ENCODE data around the gene ACP2.
"Not testable (repeated sequence)": the region's sequence is repeated elsewhere in the genome, so short reads cannot be mapped to it uniquely, and the experiment has no call there.

ACP2 gene

DNA sequence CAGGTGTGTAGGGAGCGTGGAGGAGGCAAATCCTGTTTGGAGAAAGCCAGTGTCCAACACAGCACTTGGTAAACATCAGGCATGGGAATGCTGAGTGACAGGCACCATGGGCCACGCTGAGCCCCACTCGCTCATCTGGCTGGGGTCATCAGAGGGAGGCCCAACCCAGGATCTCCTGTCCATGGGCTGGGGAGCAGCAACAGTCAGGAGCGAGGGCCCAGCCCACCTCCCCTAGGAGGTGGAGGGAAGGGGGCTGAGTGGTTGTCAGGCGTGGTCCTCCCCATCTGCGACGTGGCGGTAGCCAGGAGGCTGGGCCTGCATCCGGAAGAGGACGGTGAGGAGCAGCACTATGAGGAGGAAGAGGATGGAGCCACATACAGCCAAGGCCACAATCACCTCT, 8.8 kb downstream of the ACP2 start:
- no peak for DNase-seq

DNA sequence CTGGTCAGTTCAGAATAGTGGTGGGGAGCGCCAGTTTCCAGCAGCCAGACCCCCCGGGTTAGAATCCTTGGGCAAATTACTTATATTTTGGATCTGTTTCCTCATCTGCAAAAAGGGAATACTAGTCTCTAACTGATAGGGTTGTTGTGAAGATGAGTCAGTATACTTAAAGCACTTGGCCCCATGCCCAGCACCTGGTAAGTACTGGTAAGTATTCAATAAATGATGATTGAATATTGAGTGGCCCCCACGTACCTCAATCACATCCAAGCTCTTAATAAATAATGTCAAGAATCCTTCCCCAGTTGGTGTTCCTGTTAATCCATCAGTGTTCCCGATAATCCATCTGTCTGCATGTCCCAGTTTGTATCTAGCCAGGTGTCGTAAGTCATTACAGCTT, 12.1 kb downstream of the ACP2 start:
- DNase-seq = no peak

DNA sequence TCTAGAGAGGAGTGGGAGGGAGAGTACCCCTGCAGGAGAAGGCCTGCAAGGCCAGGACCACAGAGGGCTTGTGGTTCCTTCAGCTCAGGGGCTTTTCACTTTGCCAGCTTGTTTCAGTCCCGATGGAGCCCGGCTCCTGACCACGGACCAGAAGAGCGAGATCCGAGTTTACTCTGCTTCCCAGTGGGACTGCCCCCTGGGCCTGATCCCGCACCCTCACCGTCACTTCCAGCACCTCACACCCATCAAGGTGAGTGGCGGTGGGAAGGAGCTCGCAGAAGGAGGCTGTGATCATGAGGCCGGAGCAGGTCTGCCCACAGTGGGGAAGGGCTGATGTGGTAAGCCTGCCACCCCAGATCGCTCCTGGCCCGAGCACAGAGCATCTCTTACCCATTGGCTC, 13.5 kb downstream of the ACP2 start:
- no peak for DNase-seq

GRCh38 chr11:47234669-47235100, 13.9 kb downstream of the ACP2 start:
- DNase-seq = peak; percentile 78

GRCh38 chr11:47233989-47234668, 14.5 kb downstream of the ACP2 start:
- DNase-seq = peak; percentile 41

DNA sequence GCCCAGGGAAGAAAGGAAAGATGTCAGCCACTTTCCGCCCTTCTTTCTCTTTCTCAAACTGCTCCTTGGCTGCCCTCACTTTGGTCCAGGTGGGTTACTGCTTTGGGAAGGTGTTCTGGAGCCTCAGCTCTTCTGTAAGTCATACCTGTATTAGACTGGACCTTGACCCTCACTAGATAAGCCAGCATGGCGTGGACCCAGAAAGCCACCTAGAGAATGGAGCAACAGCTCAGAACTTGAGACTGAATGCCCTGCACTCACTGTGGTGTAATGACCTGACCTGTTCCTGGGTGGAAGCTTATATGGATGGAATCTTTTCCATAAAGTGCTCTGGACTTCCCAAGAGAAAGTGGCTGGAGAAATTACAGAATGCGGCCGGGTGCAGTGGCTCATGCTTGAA, 15.6 kb downstream of the ACP2 start:
- DNase-seq = no peak

DNA sequence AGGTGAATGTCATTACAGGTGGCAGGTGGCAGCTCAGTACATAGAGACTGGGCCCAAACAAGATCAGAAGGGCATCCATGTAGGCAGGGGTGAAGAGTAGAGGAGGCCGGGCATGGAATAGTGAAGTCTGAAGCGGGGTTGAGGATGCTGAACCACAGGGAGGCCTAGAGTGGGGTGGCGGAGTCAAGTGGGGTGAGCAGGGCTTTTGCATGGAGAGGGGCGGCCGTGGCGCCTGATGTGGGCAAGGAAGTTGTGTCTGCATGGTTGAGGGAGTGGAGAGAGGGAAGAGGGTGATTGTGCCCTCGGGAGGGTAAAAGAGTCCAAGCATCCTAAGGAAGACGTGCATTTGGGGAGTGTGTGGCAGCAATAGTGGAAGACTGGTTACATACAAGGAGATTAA, 19.5 kb downstream of the ACP2 start:
- DNase-seq = no peak

- no peak for DNase-seq
Observed at GRCh38 chr11:47225552-47226400, 22.8 kb downstream of the ACP2 start.

DNA sequence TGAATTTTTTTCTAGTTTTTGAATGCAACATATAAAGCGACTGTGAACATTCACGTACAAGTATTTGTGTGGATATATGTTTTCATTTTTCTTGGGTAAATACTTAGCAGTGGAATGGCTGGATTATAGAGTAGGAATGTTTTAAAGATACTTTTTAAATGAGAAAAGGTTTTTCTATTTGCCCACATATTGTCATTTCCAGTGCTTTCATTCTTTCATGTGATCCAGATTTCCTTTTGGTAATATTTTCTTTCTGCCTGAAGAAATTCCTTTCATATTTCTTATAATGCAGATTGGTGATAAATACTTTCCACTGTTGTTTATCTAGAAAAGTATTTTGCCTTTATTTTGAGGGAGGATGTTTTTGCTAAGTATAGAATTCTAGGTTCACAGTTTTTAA, 25.9 kb downstream of the ACP2 start:
- no peak for DNase-seq

GRCh38 chr11:47220401-47220821, 28.2 kb downstream of the ACP2 start:
- no peak for DNase-seq

- peak; percentile 45 for DNase-seq
Observed at GRCh38 chr11:47216121-47216798, 32.4 kb downstream of the ACP2 start.

DNA sequence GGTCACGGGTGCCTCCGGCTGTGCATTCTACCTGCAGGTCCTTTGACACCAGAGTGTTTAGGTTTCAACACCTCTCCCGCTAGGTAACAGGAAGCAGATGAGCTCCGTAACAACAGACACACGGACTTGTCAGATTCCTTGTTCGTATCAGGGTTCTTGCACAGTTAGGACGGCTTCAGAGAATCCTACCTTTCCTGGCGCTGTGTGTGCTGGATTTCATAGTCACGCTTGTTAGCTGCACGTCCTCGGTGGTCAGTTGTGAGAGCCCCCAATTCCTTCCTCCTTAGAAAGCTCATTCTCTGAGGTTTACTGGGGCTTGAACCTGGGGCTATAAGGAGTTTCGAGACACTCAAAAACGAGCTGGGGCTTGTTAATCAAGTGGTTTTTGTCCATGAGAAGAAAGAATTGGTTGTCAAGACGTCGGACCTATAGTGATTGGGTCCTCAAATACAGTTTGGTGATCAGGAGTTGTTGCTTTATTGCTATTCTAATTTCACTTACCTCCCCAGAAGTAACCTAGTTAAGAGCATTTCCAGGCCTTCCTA, 33.2 kb downstream of the ACP2 start:
- no peak for DNase-seq

DNA sequence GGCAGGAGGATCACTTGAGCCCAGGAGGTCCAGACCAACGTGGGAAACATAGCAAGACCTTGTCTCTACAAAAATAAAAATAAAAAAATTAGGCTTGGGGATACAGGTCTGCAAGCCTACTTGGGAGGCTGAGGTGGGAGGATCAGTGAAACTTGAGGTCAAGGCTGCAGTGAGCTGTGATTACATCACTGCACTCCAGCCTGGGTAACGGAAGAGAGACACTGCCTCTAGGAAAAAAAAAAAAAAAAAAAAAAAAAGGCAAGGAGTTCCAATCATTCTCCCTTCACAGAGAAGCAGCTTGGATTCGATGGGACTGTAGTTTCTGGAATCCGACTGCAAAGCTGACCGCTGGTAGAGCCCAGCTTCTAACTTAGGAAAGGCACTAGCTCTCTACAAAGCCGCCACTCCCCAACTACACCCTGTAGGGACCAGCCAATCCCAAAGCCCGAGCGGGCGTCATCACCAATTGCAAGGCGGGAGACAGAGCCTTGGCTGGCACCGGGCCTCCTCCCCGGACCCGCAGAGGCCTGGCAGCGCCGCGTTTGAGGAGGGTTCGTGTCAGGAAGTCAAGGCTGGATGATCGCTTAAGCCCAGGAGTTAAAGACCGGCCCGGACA, 34.6 kb downstream of the ACP2 start:
- DNase-seq = peak; percentile 86

- DNase-seq = no peak
Observed at GRCh38 chr11:47212938-47213337, 35.7 kb downstream of the ACP2 start.

DNA sequence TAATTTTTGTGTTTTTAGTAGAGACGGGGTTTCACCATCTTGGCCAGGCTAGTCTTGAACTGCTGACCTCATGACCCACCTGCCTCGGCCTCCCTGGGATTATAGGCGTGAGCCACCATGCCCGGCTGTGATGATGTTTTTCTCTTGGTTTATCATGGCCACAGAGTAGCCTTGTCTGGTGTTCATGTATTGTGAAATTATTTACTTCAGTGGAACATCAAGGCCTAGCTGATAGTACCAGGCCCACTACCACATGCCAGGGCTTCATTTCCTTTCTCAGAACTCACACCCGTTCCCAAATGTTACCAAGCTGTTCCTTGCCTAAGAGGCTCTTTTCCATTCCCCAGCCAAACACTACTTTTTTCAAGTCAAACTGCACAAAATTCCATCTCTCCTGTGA, 40.0 kb downstream of the ACP2 start:
- DNase-seq = no peak

GRCh38 chr11:47208008-47208552, 40.5 kb downstream of the ACP2 start:
- DNase-seq = not testable (repeated sequence)

GRCh38 chr11:47207459-47207858, 41.2 kb downstream of the ACP2 start:
- DNase-seq = no peak

DNA sequence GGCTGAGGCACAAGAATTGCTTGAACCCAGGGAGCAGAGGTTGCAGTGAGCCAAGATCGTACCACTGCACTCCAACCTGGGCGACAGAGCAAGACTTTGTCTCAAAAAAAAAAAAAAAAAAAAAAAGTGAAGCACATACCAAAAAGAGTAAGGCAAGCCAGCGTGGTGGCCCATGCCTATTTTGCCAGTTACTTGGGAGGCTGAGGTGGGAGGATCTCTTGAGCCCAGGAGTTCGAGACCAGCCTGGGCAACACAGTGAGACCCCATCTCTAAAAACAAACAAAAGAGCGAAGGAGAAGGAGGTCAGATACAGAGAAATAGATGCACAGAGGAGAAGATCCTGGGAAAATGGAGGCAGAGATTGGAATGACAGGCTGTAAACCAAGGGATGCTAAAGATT, 42.0 kb downstream of the ACP2 start:
- DNase-seq = not testable (repeated sequence)

- no peak for DNase-seq
Observed at GRCh38 chr11:47204637-47204989, 44.0 kb downstream of the ACP2 start.

DNA sequence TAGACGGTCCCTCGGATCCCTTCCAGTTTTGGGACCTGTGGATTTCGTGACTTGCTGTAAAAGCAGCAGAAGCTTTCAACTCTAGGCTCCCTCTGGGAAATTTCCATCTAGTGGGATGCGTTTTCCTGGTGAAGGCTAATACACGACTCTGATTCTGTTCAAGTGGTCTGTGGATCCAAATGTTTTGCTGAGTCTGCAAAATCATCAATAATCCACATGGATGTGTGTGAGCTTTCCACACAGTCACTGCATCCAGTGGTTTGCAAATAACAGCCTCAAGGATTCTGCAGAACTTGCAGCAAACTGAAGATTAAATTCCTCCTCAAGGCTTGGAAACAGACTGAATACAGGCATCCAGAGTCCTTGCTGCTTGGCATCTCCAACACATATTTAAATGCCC, 46.0 kb downstream of the ACP2 start:
- no peak for DNase-seq

DNA sequence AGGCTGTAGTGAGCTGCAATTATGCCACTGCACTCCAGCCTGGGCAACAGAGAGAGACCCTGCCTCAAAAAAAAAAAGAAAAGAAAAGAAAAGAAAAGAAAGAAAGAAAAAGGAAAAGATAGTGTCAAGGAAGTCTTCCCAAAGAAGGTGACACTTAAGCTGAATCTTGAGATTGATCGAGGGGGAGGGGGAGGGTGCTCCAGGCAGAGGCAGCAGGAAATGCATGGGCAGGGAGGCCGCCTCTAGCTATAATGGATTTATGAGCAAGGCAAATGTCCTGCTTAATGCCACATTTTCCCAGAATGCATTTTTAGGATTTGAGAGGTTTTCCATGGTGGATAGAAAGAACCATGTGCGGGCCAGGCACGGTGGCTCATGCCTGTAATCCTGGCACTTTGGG, 47.6 kb downstream of the ACP2 start:
- DNase-seq = no peak

DNA sequence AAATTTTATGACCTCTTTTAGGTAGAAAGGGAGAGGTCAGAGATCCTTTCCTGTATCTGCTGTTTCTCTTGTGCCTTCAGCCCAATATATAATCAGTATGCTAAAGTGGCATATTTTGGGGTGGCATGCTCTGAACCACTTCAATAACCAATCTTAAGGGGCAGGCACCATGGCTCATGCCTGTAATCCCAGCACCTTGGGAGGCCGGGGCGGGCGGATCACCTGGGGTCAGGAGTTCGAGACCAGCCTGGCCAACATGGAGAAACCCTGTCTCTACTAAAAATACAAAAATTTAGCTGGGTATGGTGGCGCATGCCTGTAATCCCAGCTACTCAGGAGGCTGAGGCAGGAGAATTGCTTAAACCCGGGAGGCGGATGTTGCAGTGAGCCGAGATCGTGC, 50.5 kb downstream of the ACP2 start:
- DNase-seq = not testable (repeated sequence)

GRCh38 chr11:47192111-47192510, 56.5 kb downstream of the ACP2 start:
- no peak for DNase-seq

Measured in CD4-positive, alpha-beta T cell treated with Interleukin-12 subunit alpha and Interleukin-12 subunit beta, for 1 hour (primary cell).